Heart left ventricle (tissue), 16 donors: ENCODE measurements around the gene DOCK4. TPM values are rescaled to one million over a fixed set of nuclear protein-coding genes. Genes with fewer than 3 reads are reported as not detected.

Source experiments
- ATAC-seq, 4 donors: fragments of 200-7000 bp; cut with Tn5 transposase; one replicate each; pipeline ENCODE4 v1.9.1; 2020 to 2022; ENCODE audit warnings: moderate library complexity in 4 of 4, mild to moderate bottlenecking in 3 of 4, moderate number of reproducible peaks in 1 of 4
- DNase-seq, 5 donors: peaks; one replicate each; pipeline ENCODE4 v3.0.0-alpha.2; 2020
- H3K27ac ChIP-seq, 12 donors: fragments of 200-600 bp; sonication (generic) in 4 of 12; one replicate each; pipeline versions ENCODE4 v1.5.0 to v1.8.0; 2016 to 2022; ENCODE audit warnings: mild to moderate bottlenecking in 2 of 12
- H3K27me3 ChIP-seq, 9 donors: fragments of 200-600 bp; sonication (generic) in 2 of 9; one replicate each; pipeline versions ENCODE4 v1.5.1 to v1.8.0; 2016 to 2022; ENCODE audit warnings: mild to moderate bottlenecking in 3 of 9
- H3K36me3 ChIP-seq, 9 donors: fragments of 200-600 bp; sonication (generic) in 2 of 9; one replicate each; pipeline versions ENCODE4 v1.5.0 to v1.8.0; 2018 to 2022; ENCODE audit warnings: mild to moderate bottlenecking in 2 of 9
- H3K4me1 ChIP-seq, 12 donors: fragments of 200-600 bp; sonication (generic) in 4 of 12; one replicate each; pipeline versions ENCODE4 v1.5.0 to v1.8.0; 2016 to 2022; ENCODE audit warnings: mild to moderate bottlenecking in 3 of 12
- H3K4me3 ChIP-seq, 12 donors: fragments of 200-600 bp; sonication (generic) in 4 of 12; one replicate each; pipeline versions ENCODE4 v1.5.0 to v1.8.0; 2017 to 2022; ENCODE audit warnings: mild to moderate bottlenecking in 9 of 12, moderate library complexity in 4 of 12
- H3K9me3 ChIP-seq, 12 donors: fragments of 200-600 bp; sonication (generic) in 4 of 12; one replicate each; pipeline versions ENCODE4 v1.5.0 to v1.8.0; 2016 to 2022; ENCODE audit warnings: mild to moderate bottlenecking in 1 of 12
- POLR2A ChIP-seq, 2 donors: fragments of 450-650 bp; IDR thresholded peaks; one replicate each; pipeline ENCODE4 v1.6.1; 2017; ENCODE audit warnings: antibody characterized with exemption in 2 of 2, mild to moderate bottlenecking in 2 of 2, moderate library complexity in 2 of 2
- WGBS, 4 donors: extraction: QIAGEN DNeasy Blood & Tissue Kit in 2 of 4; methylation state at CpG; one replicate each; pipeline versions ENCODE4 v1.1.5 to v1.1.7; 2013 to 2018; 5-methylcytosine and 5-hydroxymethylcytosine counted together
- intact Hi-C, 10 donors: fragments of 100-400 bp; cut with DNase I; formaldehyde crosslinking; loops; one replicate each; pipeline versions ENCODE4 v1.11.1 to v1.14.2; 2022
- polyA plus RNA-seq, 2 donors: library from polyadenylated mRNA; stranded (reverse); fragments of 200-250 nt; gene quantifications; one replicate each; pipeline ENCODE4 v1.2.3, GENCODE V29; 2013
- total RNA-seq, 9 donors: library from RNA; depleted of rRNA in 2 of 9; stranded (reverse); fragments of >200 nt in 2 of 9; fragmentation: NEBNext Ultra II Directional in 3 of 9; extraction: Animal tissue kit (Norgen Biotek cat#: 25700) in 3 of 9; gene quantifications; one replicate each; pipeline versions ENCODE4 v1.1.0 to v1.2.4, GENCODE V29; 2016 to 2023
- TF ChIP-seq, protein P1 (sequence below), 12 donors: fragments of 200-600 bp; sonication (generic) in 4 of 12; IDR thresholded peaks; one replicate each; pipeline versions ENCODE4 v1.5.0 to v1.8.0; 2018 to 2022; ENCODE audit warnings: antibody characterized with exemption in 12 of 12, mild to moderate bottlenecking in 5 of 12
- donor health status: ischemic (EF 13 %, LVEDD 7.1; RV severe dilation, severe dysfunction).
- donor health status: healthy with polysubstance abuse.
- donor health status: DM: no; HTN: yes; CAD: no.
- donor health status: DM: no; HTN: no; CAD: no.
- donor health status: ischemic (EF 25% LVEDD 6.9; RV normal size, moderate dysfunction).
- donor health status: ischemic (EF 25% LVEDD 5.7; RV mildly dilated, moderate dysfunction).
- donor health status: healthy.
- donor health status: DM: yes; HTN: yes; CAD: no.
- donor health status: ischemic (EF 35%, LVEDD 5.7; RV mildly dilated, moderate dysfunction).
- donor health status: nonischemic (EF 11% LVEDD 7.7; RV severe dilation, severe dysfunction).
- donor health status: DM: yes; HTN: yes; CAD: no.
- donor health status: PGD.
- donor health status: ischemic (EF 29% LVEDD 5.4; RV normal size, mild dysfunction).
- donor health status: nonischemic (EF 23%, LVEDD 6.1; RV moderate dilation, normal function).

Gene DOCK4
- total and polyA plus RNA-seq, 11 donors = 5.1 to 40.8 (median 13.1) TPM

DNA sequence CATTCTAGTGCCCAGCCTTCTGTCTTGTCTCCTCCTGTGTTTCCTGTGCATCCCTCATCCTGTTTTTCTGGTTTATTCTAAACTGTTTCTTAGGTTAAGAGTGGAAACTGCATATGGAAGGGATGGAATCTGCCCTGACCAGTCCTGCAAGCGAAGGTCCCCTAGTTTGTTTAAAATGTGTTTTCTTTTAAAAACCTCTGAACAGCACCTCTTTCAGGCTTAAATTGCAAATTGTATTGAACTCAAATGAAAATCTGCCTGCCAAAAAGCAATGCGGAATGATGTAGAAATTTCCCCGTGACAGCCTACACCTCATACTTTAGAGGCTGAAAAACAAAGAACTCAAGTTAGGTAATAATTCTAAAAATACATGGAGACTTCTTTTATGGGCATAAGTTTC is 421.1 kb downstream of the DOCK4 start:
- H3K27ac ChIP-seq = no peak overlapping the region
- intact Hi-C loops = no loop called here
- no peaks in the 10 kb centered on the region for H3K27me3 ChIP-seq
- peaks cover 0 to 10% (median 0%) of the 10 kb centered on the region in 12 donors for H3K4me1 ChIP-seq
- no peaks in the 10 kb centered on the region for H3K9me3 ChIP-seq
- ATAC-seq (no peak), DNase-seq (no peak)
- no peak for TF ChIP-seq POLR2A (IDR thresholded peaks at IDR 0.05)
- TF ChIP-seq, protein P1, sequence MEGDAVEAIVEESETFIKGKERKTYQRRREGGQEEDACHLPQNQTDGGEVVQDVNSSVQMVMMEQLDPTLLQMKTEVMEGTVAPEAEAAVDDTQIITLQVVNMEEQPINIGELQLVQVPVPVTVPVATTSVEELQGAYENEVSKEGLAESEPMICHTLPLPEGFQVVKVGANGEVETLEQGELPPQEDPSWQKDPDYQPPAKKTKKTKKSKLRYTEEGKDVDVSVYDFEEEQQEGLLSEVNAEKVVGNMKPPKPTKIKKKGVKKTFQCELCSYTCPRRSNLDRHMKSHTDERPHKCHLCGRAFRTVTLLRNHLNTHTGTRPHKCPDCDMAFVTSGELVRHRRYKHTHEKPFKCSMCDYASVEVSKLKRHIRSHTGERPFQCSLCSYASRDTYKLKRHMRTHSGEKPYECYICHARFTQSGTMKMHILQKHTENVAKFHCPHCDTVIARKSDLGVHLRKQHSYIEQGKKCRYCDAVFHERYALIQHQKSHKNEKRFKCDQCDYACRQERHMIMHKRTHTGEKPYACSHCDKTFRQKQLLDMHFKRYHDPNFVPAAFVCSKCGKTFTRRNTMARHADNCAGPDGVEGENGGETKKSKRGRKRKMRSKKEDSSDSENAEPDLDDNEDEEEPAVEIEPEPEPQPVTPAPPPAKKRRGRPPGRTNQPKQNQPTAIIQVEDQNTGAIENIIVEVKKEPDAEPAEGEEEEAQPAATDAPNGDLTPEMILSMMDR (IDR thresholded peaks at IDR 0.05) = no peak
- H3K4me3 ChIP-seq = no peak overlapping the region
- WGBS, 4 donors = 95 to 97% (median 96%) methylated on average over 3 of the region's 3 CpGs
- peaks cover 0 to 31% (median 8%) of the 10 kb centered on the region in 9 donors for H3K36me3 ChIP-seq

DNA sequence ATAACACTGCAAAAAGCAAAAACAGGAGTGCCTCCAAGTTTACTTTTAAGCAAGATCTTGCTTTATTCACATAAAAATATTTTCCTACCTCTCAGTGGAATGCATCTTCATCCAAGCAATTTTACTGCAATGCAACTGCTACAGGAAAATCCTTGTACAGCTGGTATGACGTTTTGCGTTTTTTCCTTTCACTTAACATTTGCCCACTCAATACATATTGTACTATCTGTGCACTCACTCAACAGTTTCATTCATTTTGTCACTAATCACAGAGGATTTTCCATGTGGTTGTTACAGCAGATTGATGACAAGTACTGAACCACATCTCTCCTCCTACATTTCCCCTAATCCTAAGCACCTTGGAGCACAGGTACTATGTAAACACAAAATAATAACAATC is 421.9 kb downstream of the DOCK4 start:
- TF ChIP-seq, protein P1 (IDR thresholded peaks at IDR 0.05) = no peak
- TF ChIP-seq POLR2A (IDR thresholded peaks at IDR 0.05) = no peak
- intact Hi-C loops = no loop called here
- Histone ChIP-seq H3K27ac (no peak overlapping the region), H3K4me3 (no peak overlapping the region), H3K4me1 (peaks cover 0 to 10% (median 0%) of the 10 kb centered on the region in 12 donors), H3K9me3 (no peaks in the 10 kb centered on the region), H3K36me3 (peaks cover 0 to 27% (median 4%) of the 10 kb centered on the region in 9 donors), H3K27me3 (no peaks in the 10 kb centered on the region)
- ATAC-seq = no peak
- DNase-seq = no peak
- WGBS, 4 donors = 80 to 90% (median 86%) methylated on average over 2 of the region's 2 CpGs

DNA sequence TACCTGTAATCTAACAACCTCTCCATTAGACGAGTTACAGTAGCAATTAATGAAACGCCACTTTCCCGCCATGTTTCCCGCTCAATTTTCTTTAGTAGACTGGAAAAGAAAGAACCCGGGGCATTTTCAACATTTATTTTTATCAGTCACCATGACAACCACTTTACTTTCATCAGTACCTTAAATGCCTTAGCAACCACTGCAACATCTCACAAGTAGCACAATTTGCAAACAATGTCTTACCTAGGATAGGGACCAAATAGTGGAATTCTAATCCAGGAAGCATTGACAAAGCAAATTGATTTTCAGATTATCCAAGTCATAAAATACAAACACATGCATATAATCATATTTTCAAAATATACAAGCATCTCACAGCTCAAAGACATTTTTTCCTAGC is 422.3 kb downstream of the DOCK4 start:
- H3K27ac ChIP-seq = no peak overlapping the region
- no peaks in the 10 kb centered on the region for H3K27me3 ChIP-seq
- H3K4me3 ChIP-seq = no peak overlapping the region
- no peak for TF ChIP-seq POLR2A (IDR thresholded peaks at IDR 0.05)
- TF ChIP-seq, protein P1 (IDR thresholded peaks at IDR 0.05) = no peak
- no peaks in the 10 kb centered on the region for H3K9me3 ChIP-seq
- H3K36me3 ChIP-seq = peaks cover 0 to 25% (median 4%) of the 10 kb centered on the region in 9 donors
- WGBS, 4 donors = 93 to 96% (median 96%) methylated on average over 5 of the region's 5 CpGs
- intact Hi-C loops = no loop called here
- DNase-seq (no peak), ATAC-seq (no peak)
- peaks cover 0 to 7% (median 0%) of the 10 kb centered on the region in 12 donors for H3K4me1 ChIP-seq

GRCh38 chr7:111780527-111780926 is 425.7 kb downstream of the DOCK4 start:
- no peak overlapping the region for H3K4me3 ChIP-seq
- intact Hi-C loops = no loop called here
- no peak for DNase-seq
- TF ChIP-seq, protein P1 (IDR thresholded peaks at IDR 0.05) = no peak
- ATAC-seq = no peak
- WGBS, 4 donors = 86 to 95% (median 90%) methylated on average over 1 of the region's 1 CpG
- H3K27me3 ChIP-seq = no peaks in the 10 kb centered on the region
- no peak overlapping the region for H3K27ac ChIP-seq
- peaks cover 0 to 19% (median 6%) of the 10 kb centered on the region in 12 donors for H3K9me3 ChIP-seq
- H3K4me1 ChIP-seq = no peaks in the 10 kb centered on the region
- peaks cover 0 to 40% (median 24%) of the 10 kb centered on the region in 9 donors for H3K36me3 ChIP-seq
